Peyer's patch (tissue), 4 donors: Measurements from ENCODE around the gene HSDL2.
"Not testable (repeated sequence)": the region's sequence is repeated elsewhere in the genome, so short reads cannot be mapped to it uniquely, and the experiment has no call there.

Experiments
- POLR2A ChIP-seq, 2 donors: fragments of 450-650 bp; IDR thresholded peaks; one replicate each; pipeline ENCODE4 v1.5.1; 2017; ENCODE audit warnings: antibody characterized with exemption in 2 of 2, mild to moderate bottlenecking in 2 of 2, moderate library complexity in 2 of 2
- TF ChIP-seq, protein P1 (sequence below), 6 experiments: fragments of 450-650 bp in 4 of 6; fragments of 200-600 bp in 2 of 6; sonication (generic) in 1 of 6; IDR thresholded peaks; one replicate each; pipeline ENCODE4 v1.5.1; 2017 to 2019; ENCODE audit warnings: antibody characterized with exemption in 6 of 6, mild to moderate bottlenecking in 3 of 6, moderate library complexity in 1 of 6

DNA sequence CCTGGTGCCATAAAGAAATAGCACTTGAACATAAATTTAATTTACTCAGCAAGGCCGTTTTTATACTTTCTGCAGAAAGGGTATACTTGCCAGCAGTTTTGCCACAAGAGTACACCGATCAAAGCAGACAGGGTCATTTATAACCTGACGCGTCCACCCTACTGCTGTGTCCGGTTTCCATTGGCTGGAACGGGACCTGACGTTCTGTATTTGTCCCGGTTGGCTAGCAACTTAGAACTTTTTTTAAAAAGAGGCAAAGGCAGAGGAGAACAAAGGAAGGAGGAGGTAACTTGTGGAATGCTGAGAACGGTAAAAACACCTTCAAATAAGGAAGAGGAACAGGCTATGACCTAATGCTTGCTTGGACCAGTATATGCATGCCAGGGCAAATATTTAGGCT is 33.8 kb downstream of the HSDL2 start:
- TF ChIP-seq, protein P1, sequence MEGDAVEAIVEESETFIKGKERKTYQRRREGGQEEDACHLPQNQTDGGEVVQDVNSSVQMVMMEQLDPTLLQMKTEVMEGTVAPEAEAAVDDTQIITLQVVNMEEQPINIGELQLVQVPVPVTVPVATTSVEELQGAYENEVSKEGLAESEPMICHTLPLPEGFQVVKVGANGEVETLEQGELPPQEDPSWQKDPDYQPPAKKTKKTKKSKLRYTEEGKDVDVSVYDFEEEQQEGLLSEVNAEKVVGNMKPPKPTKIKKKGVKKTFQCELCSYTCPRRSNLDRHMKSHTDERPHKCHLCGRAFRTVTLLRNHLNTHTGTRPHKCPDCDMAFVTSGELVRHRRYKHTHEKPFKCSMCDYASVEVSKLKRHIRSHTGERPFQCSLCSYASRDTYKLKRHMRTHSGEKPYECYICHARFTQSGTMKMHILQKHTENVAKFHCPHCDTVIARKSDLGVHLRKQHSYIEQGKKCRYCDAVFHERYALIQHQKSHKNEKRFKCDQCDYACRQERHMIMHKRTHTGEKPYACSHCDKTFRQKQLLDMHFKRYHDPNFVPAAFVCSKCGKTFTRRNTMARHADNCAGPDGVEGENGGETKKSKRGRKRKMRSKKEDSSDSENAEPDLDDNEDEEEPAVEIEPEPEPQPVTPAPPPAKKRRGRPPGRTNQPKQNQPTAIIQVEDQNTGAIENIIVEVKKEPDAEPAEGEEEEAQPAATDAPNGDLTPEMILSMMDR (IDR thresholded peaks at IDR 0.05) = not testable (repeated sequence)
- TF ChIP-seq POLR2A (IDR thresholded peaks at IDR 0.05) = not testable (repeated sequence)
